HepG2 (cell line): ENCODE results near the gene UBE4A. TPM values are rescaled to one million over a fixed set of nuclear protein-coding genes. Genes with fewer than 3 reads are reported as not detected.

Experiments used
- ARID3A ChIP-seq: IDR thresholded peaks from 2 replicates; pipeline ENCODE4 v1.6.1; 2012; ENCODE audit warnings: low read depth, low read length, improper control_type of control experiment
- ATF4 ChIP-seq, 2 experiments: fragments of 450-650 bp in 1 of 2; sonication (generic) in 1 of 2; formaldehyde crosslinking; IDR thresholded peaks; 2 replicates each; pipeline versions ENCODE4 v1.5.0 to v1.8.0; 2020 to 2022; ENCODE audit warnings: mild to moderate bottlenecking in 1 of 2, missing genetic modification reagents in 1 of 2
- E2F1 ChIP-seq: sonication (generic); formaldehyde crosslinking; IDR thresholded peaks from 2 replicates; pipeline ENCODE4 v1.5.0; 2020; ENCODE audit warnings: missing genetic modification reagents
- HES4 ChIP-seq: sonication (generic); formaldehyde crosslinking; IDR thresholded peaks from 2 replicates; pipeline ENCODE4 v1.9.0; 2021; ENCODE audit warnings: mild to moderate bottlenecking, missing genetic modification reagents, borderline replicate concordance
- HINFP ChIP-seq: sonication (generic); formaldehyde crosslinking; IDR thresholded peaks from 2 replicates; pipeline ENCODE4 v1.4.0; 2020; ENCODE audit warnings: low read depth, mild to moderate bottlenecking, missing genetic modification reagents
- KLF9 ChIP-seq: IDR thresholded peaks from 2 replicates; pipeline ENCODE4 v1.6.1; 2016; ENCODE audit warnings: low read depth
- MAF1 ChIP-seq: sonication (generic); formaldehyde crosslinking; IDR thresholded peaks from 2 replicates; pipeline ENCODE4 v1.5.0; 2020; ENCODE audit warnings: missing genetic modification reagents, borderline replicate concordance
- PAWR ChIP-seq: sonication (generic); formaldehyde crosslinking; IDR thresholded peaks from 2 replicates; pipeline ENCODE4 v1.4.0; 2020; ENCODE audit warnings: missing genetic modification reagents, mild to moderate bottlenecking, borderline replicate concordance
- REST ChIP-seq, 2 experiments: IDR thresholded peaks; 2 replicates each; pipeline ENCODE4 v1.6.1; 2011 to 2012; ENCODE audit warnings: low read length in 2 of 2, borderline replicate concordance in 1 of 2, low read depth in 1 of 2, mild to moderate bottlenecking in 1 of 2, moderate library complexity in 1 of 2
- RFX1 ChIP-seq: fragments of 450-650 bp; IDR thresholded peaks from 2 replicates; pipeline ENCODE4 v1.6.1; 2017
- TFAP4 ChIP-seq: sonication (generic); IDR thresholded peaks from 2 replicates; pipeline ENCODE4 v1.6.1; 2016; ENCODE audit warnings: low read depth, borderline replicate concordance
- THAP7 ChIP-seq: sonication (generic); formaldehyde crosslinking; IDR thresholded peaks from 2 replicates; pipeline ENCODE4 v1.8.1; 2023; ENCODE audit warnings: mild to moderate bottlenecking, missing genetic modification reagents
- ZFY ChIP-seq: sonication (generic); formaldehyde crosslinking; IDR thresholded peaks from 2 replicates; pipeline ENCODE4 v1.4.0; 2020; ENCODE audit warnings: missing genetic modification reagents
- ZNF10 ChIP-seq: sonication (generic); formaldehyde crosslinking; IDR thresholded peaks from 2 replicates; pipeline ENCODE4 v1.4.0; 2020; ENCODE audit warnings: mild to moderate bottlenecking, low read depth, missing genetic modification reagents, borderline replicate concordance
- ZNF136 ChIP-seq: sonication (generic); formaldehyde crosslinking; IDR thresholded peaks from 2 replicates; pipeline ENCODE4 v1.8.1; 2022; ENCODE audit warnings: low read depth, mild to moderate bottlenecking, moderate library complexity, missing genetic modification reagents
- ZNF780A ChIP-seq: sonication (generic); formaldehyde crosslinking; IDR thresholded peaks from 2 replicates; pipeline ENCODE4 v1.8.0; 2022; ENCODE audit warnings: mild to moderate bottlenecking, missing genetic modification reagents, moderate library complexity
- polyA plus RNA-seq, 8 experiments: library from polyadenylated mRNA; depleted of rRNA in 3 of 8; stranded (reverse) in 7 of 8; unstranded in 1 of 8; fragments of >200 nt; fragmentation: Illumina TruSeq in 4 of 8; extraction: Trizol in 4 of 8; gene quantifications; 2 replicates each; pipeline versions ENCODE4 v1.2.1 to v1.2.3, GENCODE V29; 2011 to 2016; ENCODE audit warnings: low read depth in 4 of 8, missing spikeins in 1 of 8, mixed read lengths in 1 of 8; ENCODE audit not compliant: insufficient read depth in 1 of 8
- total RNA-seq, 5 experiments: library from RNA; depleted of rRNA; stranded (reverse); fragments of >200 nt; fragmentation: Illumina TruSeq; extraction: Trizol; gene quantifications; 2 replicates each; pipeline ENCODE4 v1.2.3, GENCODE V29; 2016; ENCODE audit warnings: low read depth in 1 of 5

The UBE4A gene
- total and polyA plus RNA-seq, 2 of the 13 experiments (the other 11 are each of a cell fraction or from before 2014, with no cell fraction given) = 15.1 to 32.7 TPM

GRCh38 chr11:118435893-118436624 is 76.7 kb downstream of the UBE4A start, which contains the start of gene KMT2A (continued):
- TF ChIP-seq HES4 (CRISPR knock-in tag) (no peak; the same call in none of the 2 replicates), E2F1 (CRISPR knock-in tag) (peak; percentile 55; the same call in 1 of the 2 replicates), ZNF136 (CRISPR knock-in tag) (no peak), PAWR (CRISPR knock-in tag) (0 out of 2 replicates have a peak, but pooled peaks have one; percentile 18), KLF9 (CRISPR knock-in tag) (no peak; the same call in 1 of the 2 replicates), REST (IDR thresholded peaks at IDR 0.05; ENCODE audit: borderline replicate concordance in 1 of 2, low read depth in 1 of 2, low read length in 2 of 2) (peak in 1 of 2 experiments; percentile 68; a peak in 2 of 4 replicates), ARID3A (0 out of 2 replicates have a peak, but pooled peaks have one; percentile 19), ATF4 (CRISPR knock-in tag; IDR thresholded peaks at IDR 0.05) (peak in 1 of 2 experiments; percentile 23; a peak in 1 of 4 replicates), TFAP4 (peak; percentile 51; the same call in 1 of the 2 replicates), HINFP (no peak), THAP7 (CRISPR knock-in tag) (0 out of 2 replicates have a peak, but pooled peaks have one; percentile 54), RFX1 (no peak), ZNF10 (no peak), ZNF780A (CRISPR knock-in tag) (no peak; the same call in 1 of the 2 replicates), MAF1 (CRISPR knock-in tag) (no peak), ZFY (CRISPR knock-in tag) (peak; percentile 71; the same call in 1 of the 2 replicates)
